HCT116 (cell line): ENCODE results near the gene HOXA2. TPM values are rescaled to one million over a fixed set of nuclear protein-coding genes. Genes with fewer than 3 reads are reported as not detected.

Experiments
- ATAC-seq: fragments of 200-7000 bp; cut with Tn5 transposase; 2 replicates; pipeline ENCODE4 v1.9.1; 2020; ENCODE audit warnings: mild to moderate bottlenecking, moderate library complexity
- BruUV-seq: library from RNA; stranded (reverse); fragments of 400-500 nt; replicated peaks from 2 replicates; lab custom pipeline; 2021; lab: Mats Ljungman, UMichigan
- CTCF ChIA-PET: fragments of 300-600 bp; sonication (Branson Sonifier 250); formaldehyde crosslinking; loops from one replicate; lab custom pipeline; 2021; ENCODE audit warnings: antibody characterized with exemption; lab: Charles Lee
- POLR2A ChIA-PET: fragments of 300-600, 350-600 bp; sonication (Branson Sonifier 250); formaldehyde crosslinking; loops from one replicate; lab custom pipeline; 2021; ENCODE audit warnings: antibody characterized with exemption; lab: Charles Lee
- RAD21 ChIA-PET, 2 experiments: fragments of 300-600 bp; sonication (Branson Sonifier 250); formaldehyde crosslinking; loops; one replicate each; lab custom pipeline; 2023; ENCODE audit warnings: low total read pairs in 2 of 2; ENCODE audit not compliant: uncharacterized antibody in 2 of 2, unreplicated experiment in 2 of 2, low non-redundant PET in 1 of 2; lab: Charles Lee
- DNase-seq: peaks from one replicate; pipeline ENCODE4 v3.0.0-alpha.2; 2010; ENCODE audit warnings: low read depth, low spot score
- H2AFZ ChIP-seq: fragments of 200-600 bp; shearing (Covaris generic), sonication (generic); 2 replicates; pipeline ENCODE4 v1.6.1; 2017; ENCODE audit warnings: low read depth, mixed run types, mixed read lengths, antibody characterized with exemption, low read length; ENCODE audit not compliant: poor library complexity, severe bottlenecking
- H3K27ac ChIP-seq: 2 replicates; pipeline ENCODE4 v1.5.1; 2012; ENCODE audit warnings: low read depth, low read length
- H3K27me3 ChIP-seq: fragments of 200-600 bp; sonication (generic); 2 replicates; pipeline ENCODE4 v1.6.1; 2016; ENCODE audit warnings: mixed run types, low read length, mixed read lengths; ENCODE audit not compliant: insufficient read depth
- H3K36me3 ChIP-seq, 2 experiments: fragments of 200-500 bp in 1 of 2; fragments of 200-600 bp in 1 of 2; sonication (Bioruptor generic) in 1 of 2; sonication (generic) in 1 of 2; 2 replicates each; pipeline versions ENCODE4 v1.5.1 to v1.6.1; 2014 to 2016; ENCODE audit warnings: low read length in 2 of 2, inconsistent platforms in 1 of 2, mixed read lengths in 1 of 2, mixed run types in 1 of 2; ENCODE audit not compliant: insufficient read depth in 2 of 2, control insufficient read depth in 1 of 2
- H3K4me1 ChIP-seq, 2 experiments: fragments of 200-600 bp in 1 of 2; sonication (generic) in 1 of 2; 2 replicates each; pipeline versions ENCODE4 v1.5.1 to v1.6.1; 2012 to 2017; ENCODE audit warnings: low read length in 2 of 2, inconsistent platforms in 1 of 2, mild to moderate bottlenecking in 1 of 2, mixed read lengths in 1 of 2, mixed run types in 1 of 2, moderate library complexity in 1 of 2; ENCODE audit not compliant: insufficient read depth in 2 of 2, control insufficient read depth in 1 of 2
- H3K4me2 ChIP-seq: fragments of 200-600 bp; sonication (generic); 2 replicates; pipeline ENCODE4 v1.6.1; 2017; ENCODE audit warnings: mixed run types, low read length, mixed read lengths
- H3K4me3 ChIP-seq, 2 experiments: fragments of 200-600 bp in 1 of 2; sonication (generic) in 1 of 2; replicated peaks in 1 of 2; 2 replicates each; pipeline ENCODE4 v1.5.1; 2011 to 2016; ENCODE audit warnings: low read length in 2 of 2, control low read depth in 1 of 2, low read depth in 1 of 2, mild to moderate bottlenecking in 1 of 2, mixed read lengths in 1 of 2, mixed run types in 1 of 2
- H3K79me2 ChIP-seq: fragments of 200-600 bp; sonication (generic); 2 replicates; pipeline ENCODE4 v1.6.1; 2017; ENCODE audit warnings: mild to moderate bottlenecking, mixed run types, low read length, moderate library complexity, mixed read lengths; ENCODE audit not compliant: insufficient read depth
- H3K9ac ChIP-seq: fragments of 200-600 bp; sonication (generic); 2 replicates; pipeline ENCODE4 v1.6.1; 2016; ENCODE audit warnings: low read length, mixed read lengths
- H3K9me2 ChIP-seq: fragments of 200-600 bp; sonication (generic), shearing (Covaris generic); 2 replicates; pipeline ENCODE4 v1.6.1; 2017; ENCODE audit warnings: mixed run types, mild to moderate bottlenecking, moderate library complexity; ENCODE audit not compliant: insufficient read depth
- H3K9me3 ChIP-seq, 2 experiments: fragments of 200-500 bp in 1 of 2; fragments of 200-600 bp in 1 of 2; sonication (Bioruptor generic) in 1 of 2; sonication (generic) in 1 of 2; 2 replicates each; pipeline ENCODE4 v1.6.1; 2014 to 2017; ENCODE audit warnings: low read length in 2 of 2, mixed read lengths in 2 of 2, inconsistent platforms in 1 of 2, low read depth in 1 of 2, mild to moderate bottlenecking in 1 of 2, mixed run types in 1 of 2, moderate library complexity in 1 of 2; ENCODE audit not compliant: control insufficient read depth in 1 of 2, insufficient read depth in 1 of 2
- H4K20me1 ChIP-seq: fragments of 200-600 bp; sonication (generic), shearing (Covaris generic); 2 replicates; pipeline ENCODE4 v1.6.1; 2017; ENCODE audit warnings: mixed run types, mild to moderate bottlenecking, moderate library complexity; ENCODE audit not compliant: insufficient read depth
- EZH2 ChIP-seq: fragments of 200-600 bp; sonication (generic); IDR thresholded peaks from 2 replicates; pipeline ENCODE4 v1.6.1; 2017; ENCODE audit warnings: antibody characterized with exemption, mixed run types
- POLR2AphosphoS5 ChIP-seq: IDR thresholded peaks from 2 replicates; pipeline ENCODE4 v1.6.1; 2011; ENCODE audit warnings: mild to moderate bottlenecking, low read depth, low read length, moderate library complexity
- RAD21 ChIP-seq: IDR thresholded peaks from 2 replicates; pipeline ENCODE4 v1.6.1; 2012; ENCODE audit warnings: low read depth, mild to moderate bottlenecking
- SIN3A ChIP-seq: IDR thresholded peaks from 2 replicates; pipeline ENCODE4 v1.6.1; 2012; ENCODE audit warnings: low read depth
- SP1 ChIP-seq: IDR thresholded peaks from 2 replicates; pipeline ENCODE4 v1.6.1; 2012; ENCODE audit warnings: low read depth
- SRF ChIP-seq: IDR thresholded peaks from 2 replicates; pipeline ENCODE4 v1.6.1; 2012; ENCODE audit warnings: low read depth
- TCF7L2 ChIP-seq: IDR thresholded peaks from 2 replicates; pipeline ENCODE4 v1.7.0; 2011; ENCODE audit warnings: borderline replicate concordance, inconsistent platforms; ENCODE audit not compliant: insufficient read depth, insufficient read length; ENCODE audit errors: extremely low read depth
- ZBTB33 ChIP-seq: IDR thresholded peaks from 2 replicates; pipeline ENCODE4 v1.6.1; 2011; ENCODE audit warnings: mild to moderate bottlenecking, low read length, moderate library complexity; ENCODE audit not compliant: insufficient replicate concordance; ENCODE audit errors: extremely low read depth
- ZFX ChIP-seq: fragments of 450-650 bp; IDR thresholded peaks from 2 replicates; pipeline ENCODE4 v1.6.1; 2017
- intact Hi-C: fragments of 100-400 bp; cut with micrococcal nuclease; formaldehyde crosslinking; loops from 2 replicates; pipeline ENCODE4 v1.10.0; 2022
- total RNA-seq: library from RNA; stranded (reverse); gene quantifications from one replicate; pipeline ENCODE4 v1.2.1, GENCODE V29; 2021; ENCODE audit not compliant: unreplicated experiment
- TF ChIP-seq, protein P1 (sequence below): IDR thresholded peaks from 2 replicates; pipeline ENCODE4 v1.6.1; 2012; ENCODE audit warnings: low read depth
- TF ChIP-seq, protein P2 (sequence below): IDR thresholded peaks from 2 replicates; pipeline ENCODE4 v1.6.1; 2012
- TF ChIP-seq, protein P3 (sequence below): IDR thresholded peaks from 2 replicates; pipeline ENCODE4 v1.6.1; 2012

HOXA2 gene
- total RNA-seq, 1 experiment from 2014 or later = 0.57 TPM

DNA sequence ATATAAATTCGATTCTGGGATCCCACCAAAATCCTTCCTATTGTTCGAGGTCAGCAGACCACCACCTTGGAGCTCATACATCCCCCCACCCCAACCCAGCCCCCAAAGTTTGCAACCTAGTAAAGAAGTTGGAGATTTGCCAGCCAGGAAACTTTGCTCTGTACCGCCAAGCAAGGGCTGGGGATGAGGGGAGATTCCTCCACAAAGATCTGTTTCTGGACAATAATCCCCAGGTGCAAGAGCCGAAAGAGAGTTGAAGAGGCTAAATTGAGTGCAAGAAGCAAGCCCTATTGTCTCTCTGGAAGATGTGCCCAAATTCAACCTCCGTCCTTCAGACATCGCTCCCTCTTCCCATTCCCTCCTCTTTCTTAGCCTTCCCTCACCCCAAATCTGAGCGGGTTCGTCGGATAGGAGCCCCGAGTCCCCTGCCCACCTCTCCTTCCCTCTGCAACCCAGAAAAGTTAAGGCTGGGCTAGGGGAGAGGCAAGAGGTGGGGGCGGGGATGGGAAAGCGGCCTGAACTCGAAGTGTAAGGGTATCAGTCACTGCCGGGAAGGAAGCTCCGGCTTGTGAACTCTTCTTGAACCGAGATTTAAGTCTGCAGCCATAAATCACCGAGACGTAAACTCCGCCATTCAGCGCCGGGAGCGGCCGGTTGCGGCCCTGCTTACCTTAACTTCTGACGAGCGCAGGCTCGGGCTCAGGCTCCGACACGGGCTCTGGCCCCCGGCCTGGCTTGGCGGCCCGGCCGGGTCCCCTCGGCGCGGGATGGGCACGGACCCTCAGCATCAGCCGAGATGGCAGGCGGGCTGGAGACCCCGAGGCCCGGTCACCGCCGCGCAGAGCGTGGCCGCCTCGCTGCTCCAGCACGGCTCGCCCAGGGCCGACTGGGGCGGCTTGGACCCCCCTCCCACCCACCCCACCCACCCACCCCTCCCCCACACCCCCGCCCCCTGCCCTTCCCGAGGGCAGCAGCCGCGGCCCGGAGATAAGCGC, 10.8 kb upstream of the HOXA2 start:
- H3K79me2 ChIP-seq = peaks cover 20% of the 10 kb centered on the region
- ChIA-PET POLR2A (interaction anchor here (0.5 to 2.4 kb wide), 3 partner anchors 15 to 449 kb away, joined by 3 to 6 read pairs (median 3); no protein-coding TSS in a partner anchor), RAD21 (interaction anchor here in 1 of 2 experiments (1.5 kb wide), 1 partner anchor 258 kb away, joined by 3 read pairs; no protein-coding TSS in a partner anchor), CTCF (no interaction called here)
- no peaks in the 10 kb centered on the region for H3K36me3 ChIP-seq
- peak overlapping the region; percentile 98 for H3K4me2 ChIP-seq
- no peaks in the 10 kb centered on the region for H3K9me2 ChIP-seq
- TF ChIP-seq, protein P1, sequence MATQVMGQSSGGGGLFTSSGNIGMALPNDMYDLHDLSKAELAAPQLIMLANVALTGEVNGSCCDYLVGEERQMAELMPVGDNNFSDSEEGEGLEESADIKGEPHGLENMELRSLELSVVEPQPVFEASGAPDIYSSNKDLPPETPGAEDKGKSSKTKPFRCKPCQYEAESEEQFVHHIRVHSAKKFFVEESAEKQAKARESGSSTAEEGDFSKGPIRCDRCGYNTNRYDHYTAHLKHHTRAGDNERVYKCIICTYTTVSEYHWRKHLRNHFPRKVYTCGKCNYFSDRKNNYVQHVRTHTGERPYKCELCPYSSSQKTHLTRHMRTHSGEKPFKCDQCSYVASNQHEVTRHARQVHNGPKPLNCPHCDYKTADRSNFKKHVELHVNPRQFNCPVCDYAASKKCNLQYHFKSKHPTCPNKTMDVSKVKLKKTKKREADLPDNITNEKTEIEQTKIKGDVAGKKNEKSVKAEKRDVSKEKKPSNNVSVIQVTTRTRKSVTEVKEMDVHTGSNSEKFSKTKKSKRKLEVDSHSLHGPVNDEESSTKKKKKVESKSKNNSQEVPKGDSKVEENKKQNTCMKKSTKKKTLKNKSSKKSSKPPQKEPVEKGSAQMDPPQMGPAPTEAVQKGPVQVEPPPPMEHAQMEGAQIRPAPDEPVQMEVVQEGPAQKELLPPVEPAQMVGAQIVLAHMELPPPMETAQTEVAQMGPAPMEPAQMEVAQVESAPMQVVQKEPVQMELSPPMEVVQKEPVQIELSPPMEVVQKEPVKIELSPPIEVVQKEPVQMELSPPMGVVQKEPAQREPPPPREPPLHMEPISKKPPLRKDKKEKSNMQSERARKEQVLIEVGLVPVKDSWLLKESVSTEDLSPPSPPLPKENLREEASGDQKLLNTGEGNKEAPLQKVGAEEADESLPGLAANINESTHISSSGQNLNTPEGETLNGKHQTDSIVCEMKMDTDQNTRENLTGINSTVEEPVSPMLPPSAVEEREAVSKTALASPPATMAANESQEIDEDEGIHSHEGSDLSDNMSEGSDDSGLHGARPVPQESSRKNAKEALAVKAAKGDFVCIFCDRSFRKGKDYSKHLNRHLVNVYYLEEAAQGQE = no peak
- TF ChIP-seq ZFX (peak; percentile 70; the same call in 1 of the 2 replicates), TCF7L2 (peak; percentile 45), ZBTB33 (no peak), SP1 (peak; percentile 38; the same call in 1 of the 2 replicates), SIN3A (0 out of 2 replicates have a peak, but pooled peaks have one; percentile 26), SRF (no peak), RAD21 (no peak), EZH2 (no peak), POLR2AphosphoS5 (peak; percentile 55)
- TF ChIP-seq, protein P2, sequence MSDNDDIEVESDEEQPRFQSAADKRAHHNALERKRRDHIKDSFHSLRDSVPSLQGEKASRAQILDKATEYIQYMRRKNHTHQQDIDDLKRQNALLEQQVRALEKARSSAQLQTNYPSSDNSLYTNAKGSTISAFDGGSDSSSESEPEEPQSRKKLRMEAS = no peak; the same call in 1 of the 2 replicates
- TF ChIP-seq, protein P3, sequence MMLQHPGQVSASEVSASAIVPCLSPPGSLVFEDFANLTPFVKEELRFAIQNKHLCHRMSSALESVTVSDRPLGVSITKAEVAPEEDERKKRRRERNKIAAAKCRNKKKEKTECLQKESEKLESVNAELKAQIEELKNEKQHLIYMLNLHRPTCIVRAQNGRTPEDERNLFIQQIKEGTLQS = no peak
- TF ChIP-seq, all 23 proteins: peak for 5
- Histone ChIP-seq H3K9ac (peak overlapping the region; percentile 70), H3K4me1 (peaks cover 56 to 63% of the 10 kb centered on the region in 2 experiments), H3K27ac (peak overlapping the region; percentile 72), H4K20me1 (no peaks in the 10 kb centered on the region), H2AFZ (no peak overlapping the region), H3K9me3 (no peaks in the 10 kb centered on the region), H3K27me3 (no peaks in the 10 kb centered on the region), H3K4me3 (peak overlapping the region; percentile 57 to 74)
- DNase-seq = peak; percentile 60
- ATAC-seq = peak; percentile 36
- intact Hi-C loops = no loop called here
- BruUV-seq = no TSS peak
